HCT116 (cell line): ENCODE measurements around the gene ADAMTS13. TPM values are rescaled to one million over a fixed set of nuclear protein-coding genes. Genes with fewer than 3 reads are reported as not detected.

Experiments used
- ATAC-seq: fragments of 200-7000 bp; cut with Tn5 transposase; 2 replicates; pipeline ENCODE4 v1.9.1; 2020; ENCODE audit warnings: mild to moderate bottlenecking, moderate library complexity
- BruUV-seq: library from RNA; stranded (reverse); fragments of 400-500 nt; replicated peaks from 2 replicates; lab custom pipeline; 2021; lab: Mats Ljungman, UMichigan
- CTCF ChIA-PET: fragments of 300-600 bp; sonication (Branson Sonifier 250); formaldehyde crosslinking; loops from one replicate; lab custom pipeline; 2021; ENCODE audit warnings: antibody characterized with exemption; lab: Charles Lee
- POLR2A ChIA-PET: fragments of 300-600, 350-600 bp; sonication (Branson Sonifier 250); formaldehyde crosslinking; loops from one replicate; lab custom pipeline; 2021; ENCODE audit warnings: antibody characterized with exemption; lab: Charles Lee
- RAD21 ChIA-PET, 2 experiments: fragments of 300-600 bp; sonication (Branson Sonifier 250); formaldehyde crosslinking; loops; one replicate each; lab custom pipeline; 2023; ENCODE audit warnings: low total read pairs in 2 of 2; ENCODE audit not compliant: uncharacterized antibody in 2 of 2, unreplicated experiment in 2 of 2, low non-redundant PET in 1 of 2; lab: Charles Lee
- DNase-seq: peaks from one replicate; pipeline ENCODE4 v3.0.0-alpha.2; 2010; ENCODE audit warnings: low read depth, low spot score
- H2AFZ ChIP-seq: fragments of 200-600 bp; shearing (Covaris generic), sonication (generic); 2 replicates; pipeline ENCODE4 v1.6.1; 2017; ENCODE audit warnings: low read depth, mixed run types, mixed read lengths, antibody characterized with exemption, low read length; ENCODE audit not compliant: poor library complexity, severe bottlenecking
- H3K27ac ChIP-seq: 2 replicates; pipeline ENCODE4 v1.5.1; 2012; ENCODE audit warnings: low read depth, low read length
- H3K27me3 ChIP-seq: fragments of 200-600 bp; sonication (generic); 2 replicates; pipeline ENCODE4 v1.6.1; 2016; ENCODE audit warnings: mixed run types, low read length, mixed read lengths; ENCODE audit not compliant: insufficient read depth
- H3K36me3 ChIP-seq, 2 experiments: fragments of 200-500 bp in 1 of 2; fragments of 200-600 bp in 1 of 2; sonication (Bioruptor generic) in 1 of 2; sonication (generic) in 1 of 2; 2 replicates each; pipeline versions ENCODE4 v1.5.1 to v1.6.1; 2014 to 2016; ENCODE audit warnings: low read length in 2 of 2, inconsistent platforms in 1 of 2, mixed read lengths in 1 of 2, mixed run types in 1 of 2; ENCODE audit not compliant: insufficient read depth in 2 of 2, control insufficient read depth in 1 of 2
- H3K4me1 ChIP-seq, 2 experiments: fragments of 200-600 bp in 1 of 2; sonication (generic) in 1 of 2; 2 replicates each; pipeline versions ENCODE4 v1.5.1 to v1.6.1; 2012 to 2017; ENCODE audit warnings: low read length in 2 of 2, inconsistent platforms in 1 of 2, mild to moderate bottlenecking in 1 of 2, mixed read lengths in 1 of 2, mixed run types in 1 of 2, moderate library complexity in 1 of 2; ENCODE audit not compliant: insufficient read depth in 2 of 2, control insufficient read depth in 1 of 2
- H3K4me2 ChIP-seq: fragments of 200-600 bp; sonication (generic); 2 replicates; pipeline ENCODE4 v1.6.1; 2017; ENCODE audit warnings: mixed run types, low read length, mixed read lengths
- H3K4me3 ChIP-seq, 2 experiments: fragments of 200-600 bp in 1 of 2; sonication (generic) in 1 of 2; replicated peaks in 1 of 2; 2 replicates each; pipeline ENCODE4 v1.5.1; 2011 to 2016; ENCODE audit warnings: low read length in 2 of 2, control low read depth in 1 of 2, low read depth in 1 of 2, mild to moderate bottlenecking in 1 of 2, mixed read lengths in 1 of 2, mixed run types in 1 of 2
- H3K79me2 ChIP-seq: fragments of 200-600 bp; sonication (generic); 2 replicates; pipeline ENCODE4 v1.6.1; 2017; ENCODE audit warnings: mild to moderate bottlenecking, mixed run types, low read length, moderate library complexity, mixed read lengths; ENCODE audit not compliant: insufficient read depth
- H3K9ac ChIP-seq: fragments of 200-600 bp; sonication (generic); 2 replicates; pipeline ENCODE4 v1.6.1; 2016; ENCODE audit warnings: low read length, mixed read lengths
- H3K9me2 ChIP-seq: fragments of 200-600 bp; sonication (generic), shearing (Covaris generic); 2 replicates; pipeline ENCODE4 v1.6.1; 2017; ENCODE audit warnings: mixed run types, mild to moderate bottlenecking, moderate library complexity; ENCODE audit not compliant: insufficient read depth
- H3K9me3 ChIP-seq, 2 experiments: fragments of 200-500 bp in 1 of 2; fragments of 200-600 bp in 1 of 2; sonication (Bioruptor generic) in 1 of 2; sonication (generic) in 1 of 2; 2 replicates each; pipeline ENCODE4 v1.6.1; 2014 to 2017; ENCODE audit warnings: low read length in 2 of 2, mixed read lengths in 2 of 2, inconsistent platforms in 1 of 2, low read depth in 1 of 2, mild to moderate bottlenecking in 1 of 2, mixed run types in 1 of 2, moderate library complexity in 1 of 2; ENCODE audit not compliant: control insufficient read depth in 1 of 2, insufficient read depth in 1 of 2
- H4K20me1 ChIP-seq: fragments of 200-600 bp; sonication (generic), shearing (Covaris generic); 2 replicates; pipeline ENCODE4 v1.6.1; 2017; ENCODE audit warnings: mixed run types, mild to moderate bottlenecking, moderate library complexity; ENCODE audit not compliant: insufficient read depth
- CBX3 ChIP-seq: IDR thresholded peaks from 2 replicates; pipeline ENCODE4 v1.6.1; 2012; ENCODE audit warnings: low read depth
- CEBPB ChIP-seq: IDR thresholded peaks from 2 replicates; pipeline ENCODE4 v1.6.1; 2012; ENCODE audit warnings: low read depth
- EGR1 ChIP-seq: IDR thresholded peaks from 2 replicates; pipeline ENCODE4 v1.6.1; 2012; ENCODE audit warnings: low read depth
- ELF1 ChIP-seq: IDR thresholded peaks from 2 replicates; pipeline ENCODE4 v1.6.1; 2012; ENCODE audit warnings: low read depth, borderline replicate concordance
- EZH2 ChIP-seq: fragments of 200-600 bp; sonication (generic); IDR thresholded peaks from 2 replicates; pipeline ENCODE4 v1.6.1; 2017; ENCODE audit warnings: antibody characterized with exemption, mixed run types
- FOSL1 ChIP-seq: IDR thresholded peaks from 2 replicates; pipeline ENCODE4 v1.6.1; 2012; ENCODE audit warnings: low read depth
- POLR2A ChIP-seq: IDR thresholded peaks from 2 replicates; pipeline ENCODE4 v1.7.0; 2011; ENCODE audit warnings: borderline replicate concordance; ENCODE audit not compliant: insufficient read depth, insufficient read length; ENCODE audit errors: extremely low read depth
- POLR2AphosphoS5 ChIP-seq: IDR thresholded peaks from 2 replicates; pipeline ENCODE4 v1.6.1; 2011; ENCODE audit warnings: mild to moderate bottlenecking, low read depth, low read length, moderate library complexity
- RAD21 ChIP-seq: IDR thresholded peaks from 2 replicates; pipeline ENCODE4 v1.6.1; 2012; ENCODE audit warnings: low read depth, mild to moderate bottlenecking
- REST ChIP-seq: IDR thresholded peaks from 2 replicates; pipeline ENCODE4 v1.6.1; 2012; ENCODE audit warnings: low read depth
- SIN3A ChIP-seq: IDR thresholded peaks from 2 replicates; pipeline ENCODE4 v1.6.1; 2012; ENCODE audit warnings: low read depth
- SP1 ChIP-seq: IDR thresholded peaks from 2 replicates; pipeline ENCODE4 v1.6.1; 2012; ENCODE audit warnings: low read depth
- TCF7L2 ChIP-seq: IDR thresholded peaks from 2 replicates; pipeline ENCODE4 v1.7.0; 2011; ENCODE audit warnings: borderline replicate concordance, inconsistent platforms; ENCODE audit not compliant: insufficient read depth, insufficient read length; ENCODE audit errors: extremely low read depth
- YY1 ChIP-seq: IDR thresholded peaks from 2 replicates; pipeline ENCODE4 v1.6.1; 2011; ENCODE audit warnings: low read length, low read depth, moderate library complexity, mild to moderate bottlenecking; ENCODE audit not compliant: insufficient replicate concordance; ENCODE audit errors: extremely low read depth
- ZFX ChIP-seq: fragments of 450-650 bp; IDR thresholded peaks from 2 replicates; pipeline ENCODE4 v1.6.1; 2017
- ZNF274 ChIP-seq: fragments of 200-500 bp; sonication (Bioruptor generic); IDR thresholded peaks from 2 replicates; pipeline ENCODE4 v1.6.1; 2014; ENCODE audit warnings: mild to moderate bottlenecking, low read depth, low read length, inconsistent platforms
- intact Hi-C: fragments of 100-400 bp; cut with micrococcal nuclease; formaldehyde crosslinking; loops from 2 replicates; pipeline ENCODE4 v1.10.0; 2022
- total RNA-seq: library from RNA; stranded (reverse); gene quantifications from one replicate; pipeline ENCODE4 v1.2.1, GENCODE V29; 2021; ENCODE audit not compliant: unreplicated experiment
- TF ChIP-seq, protein P1 (sequence below), 3 experiments: fragments of 200-600 bp in 1 of 3; sonication (generic) in 1 of 3; IDR thresholded peaks in 2 of 3; conservative IDR thresholded peaks in 1 of 3; 2 replicates each; pipeline ENCODE4 v1.5.1; 2012 to 2017; ENCODE audit warnings: low read depth in 2 of 3, low read length in 2 of 3, antibody characterized with exemption in 1 of 3, borderline replicate concordance in 1 of 3, control low read depth in 1 of 3, mild to moderate bottlenecking in 1 of 3, mixed read lengths in 1 of 3, mixed run types in 1 of 3, moderate library complexity in 1 of 3; ENCODE audit not compliant: insufficient read depth in 1 of 3

The ADAMTS13 gene
- total RNA-seq, 1 experiment from 2014 or later: 9.2 TPM

- Histone ChIP-seq H4K20me1 (no peaks in the 10 kb centered on the region), H3K4me3 (no peak overlapping the region), H3K36me3 (no peaks in the 10 kb centered on the region), H3K4me1 (no peaks in the 10 kb centered on the region), H3K9me3 (no peaks in the 10 kb centered on the region), H3K27ac (no peak overlapping the region), H3K4me2 (no peak overlapping the region), H2AFZ (no peak overlapping the region), H3K27me3 (no peaks in the 10 kb centered on the region), H3K9me2 (no peaks in the 10 kb centered on the region), H3K9ac (no peak overlapping the region)
- intact Hi-C loops: no loop called here
- CTCF ChIA-PET: no interaction called here
- no TSS peak for BruUV-seq
- no peak for ATAC-seq
- TF ChIP-seq FOSL1 (no peak), REST (no peak), ELF1 (no peak), POLR2A (no peak), RAD21 (no peak), ZFX (no peak), TCF7L2 (no peak), EGR1 (no peak), CBX3 (no peak), ZNF274 (no peak), EZH2 (no peak), CEBPB (no peak), POLR2AphosphoS5 (no peak), YY1 (no peak), SP1 (no peak), SIN3A (no peak)
- TF ChIP-seq, protein P1, sequence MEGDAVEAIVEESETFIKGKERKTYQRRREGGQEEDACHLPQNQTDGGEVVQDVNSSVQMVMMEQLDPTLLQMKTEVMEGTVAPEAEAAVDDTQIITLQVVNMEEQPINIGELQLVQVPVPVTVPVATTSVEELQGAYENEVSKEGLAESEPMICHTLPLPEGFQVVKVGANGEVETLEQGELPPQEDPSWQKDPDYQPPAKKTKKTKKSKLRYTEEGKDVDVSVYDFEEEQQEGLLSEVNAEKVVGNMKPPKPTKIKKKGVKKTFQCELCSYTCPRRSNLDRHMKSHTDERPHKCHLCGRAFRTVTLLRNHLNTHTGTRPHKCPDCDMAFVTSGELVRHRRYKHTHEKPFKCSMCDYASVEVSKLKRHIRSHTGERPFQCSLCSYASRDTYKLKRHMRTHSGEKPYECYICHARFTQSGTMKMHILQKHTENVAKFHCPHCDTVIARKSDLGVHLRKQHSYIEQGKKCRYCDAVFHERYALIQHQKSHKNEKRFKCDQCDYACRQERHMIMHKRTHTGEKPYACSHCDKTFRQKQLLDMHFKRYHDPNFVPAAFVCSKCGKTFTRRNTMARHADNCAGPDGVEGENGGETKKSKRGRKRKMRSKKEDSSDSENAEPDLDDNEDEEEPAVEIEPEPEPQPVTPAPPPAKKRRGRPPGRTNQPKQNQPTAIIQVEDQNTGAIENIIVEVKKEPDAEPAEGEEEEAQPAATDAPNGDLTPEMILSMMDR (IDR thresholded peaks at IDR 0.05 in 2 of 3, conservative IDR thresholded peaks at IDR 0.05 in 1 of 3; ENCODE audit: borderline replicate concordance in 1 of 3, insufficient read depth in 1 of 3, low read depth in 2 of 3, low read length in 2 of 3): no peak
- TF ChIP-seq, all 23 proteins: peak for 0
- H3K79me2 ChIP-seq: no peaks in the 10 kb centered on the region
- POLR2A ChIA-PET: no interaction called here
- RAD21 ChIA-PET: interaction anchor here in 1 of 2 experiments (0.6 kb wide), 1 partner anchor 16 kb away, joined by 5 read pairs; the partner anchor contains the start of gene CACFD1
- no peak for DNase-seq
Observed at GRCh38 chr9:133443982-133444381, 21.8 kb downstream of the ADAMTS13 start.
